HCT116 (cell line): ENCODE data around the gene CCDC138. TPM values are rescaled to one million over a fixed set of nuclear protein-coding genes. Genes with fewer than 3 reads are reported as not detected.

Experiments
- ATAC-seq: fragments of 200-7000 bp; cut with Tn5 transposase; 2 replicates; pipeline ENCODE4 v1.9.1; 2020; ENCODE audit warnings: mild to moderate bottlenecking, moderate library complexity
- BruUV-seq: library from RNA; stranded (reverse); fragments of 400-500 nt; replicated peaks from 2 replicates; lab custom pipeline; 2021; lab: Mats Ljungman, UMichigan
- CTCF ChIA-PET: fragments of 300-600 bp; sonication (Branson Sonifier 250); formaldehyde crosslinking; loops from one replicate; lab custom pipeline; 2021; ENCODE audit warnings: antibody characterized with exemption; lab: Charles Lee
- POLR2A ChIA-PET: fragments of 300-600, 350-600 bp; sonication (Branson Sonifier 250); formaldehyde crosslinking; loops from one replicate; lab custom pipeline; 2021; ENCODE audit warnings: antibody characterized with exemption; lab: Charles Lee
- RAD21 ChIA-PET, 2 experiments: fragments of 300-600 bp; sonication (Branson Sonifier 250); formaldehyde crosslinking; loops; one replicate each; lab custom pipeline; 2023; ENCODE audit warnings: low total read pairs in 2 of 2; ENCODE audit not compliant: uncharacterized antibody in 2 of 2, unreplicated experiment in 2 of 2, low non-redundant PET in 1 of 2; lab: Charles Lee
- DNase-seq: peaks from one replicate; pipeline ENCODE4 v3.0.0-alpha.2; 2010; ENCODE audit warnings: low read depth, low spot score
- H2AFZ ChIP-seq: fragments of 200-600 bp; shearing (Covaris generic), sonication (generic); 2 replicates; pipeline ENCODE4 v1.6.1; 2017; ENCODE audit warnings: low read depth, mixed run types, mixed read lengths, antibody characterized with exemption, low read length; ENCODE audit not compliant: poor library complexity, severe bottlenecking
- H3K27ac ChIP-seq: 2 replicates; pipeline ENCODE4 v1.5.1; 2012; ENCODE audit warnings: low read depth, low read length
- H3K27me3 ChIP-seq: fragments of 200-600 bp; sonication (generic); 2 replicates; pipeline ENCODE4 v1.6.1; 2016; ENCODE audit warnings: mixed run types, low read length, mixed read lengths; ENCODE audit not compliant: insufficient read depth
- H3K36me3 ChIP-seq, 2 experiments: fragments of 200-500 bp in 1 of 2; fragments of 200-600 bp in 1 of 2; sonication (Bioruptor generic) in 1 of 2; sonication (generic) in 1 of 2; 2 replicates each; pipeline versions ENCODE4 v1.5.1 to v1.6.1; 2014 to 2016; ENCODE audit warnings: low read length in 2 of 2, inconsistent platforms in 1 of 2, mixed read lengths in 1 of 2, mixed run types in 1 of 2; ENCODE audit not compliant: insufficient read depth in 2 of 2, control insufficient read depth in 1 of 2
- H3K4me1 ChIP-seq, 2 experiments: fragments of 200-600 bp in 1 of 2; sonication (generic) in 1 of 2; 2 replicates each; pipeline versions ENCODE4 v1.5.1 to v1.6.1; 2012 to 2017; ENCODE audit warnings: low read length in 2 of 2, inconsistent platforms in 1 of 2, mild to moderate bottlenecking in 1 of 2, mixed read lengths in 1 of 2, mixed run types in 1 of 2, moderate library complexity in 1 of 2; ENCODE audit not compliant: insufficient read depth in 2 of 2, control insufficient read depth in 1 of 2
- H3K4me2 ChIP-seq: fragments of 200-600 bp; sonication (generic); 2 replicates; pipeline ENCODE4 v1.6.1; 2017; ENCODE audit warnings: mixed run types, low read length, mixed read lengths
- H3K4me3 ChIP-seq, 2 experiments: fragments of 200-600 bp in 1 of 2; sonication (generic) in 1 of 2; replicated peaks in 1 of 2; 2 replicates each; pipeline ENCODE4 v1.5.1; 2011 to 2016; ENCODE audit warnings: low read length in 2 of 2, control low read depth in 1 of 2, low read depth in 1 of 2, mild to moderate bottlenecking in 1 of 2, mixed read lengths in 1 of 2, mixed run types in 1 of 2
- H3K79me2 ChIP-seq: fragments of 200-600 bp; sonication (generic); 2 replicates; pipeline ENCODE4 v1.6.1; 2017; ENCODE audit warnings: mild to moderate bottlenecking, mixed run types, low read length, moderate library complexity, mixed read lengths; ENCODE audit not compliant: insufficient read depth
- H3K9ac ChIP-seq: fragments of 200-600 bp; sonication (generic); 2 replicates; pipeline ENCODE4 v1.6.1; 2016; ENCODE audit warnings: low read length, mixed read lengths
- H3K9me2 ChIP-seq: fragments of 200-600 bp; sonication (generic), shearing (Covaris generic); 2 replicates; pipeline ENCODE4 v1.6.1; 2017; ENCODE audit warnings: mixed run types, mild to moderate bottlenecking, moderate library complexity; ENCODE audit not compliant: insufficient read depth
- H3K9me3 ChIP-seq, 2 experiments: fragments of 200-500 bp in 1 of 2; fragments of 200-600 bp in 1 of 2; sonication (Bioruptor generic) in 1 of 2; sonication (generic) in 1 of 2; 2 replicates each; pipeline ENCODE4 v1.6.1; 2014 to 2017; ENCODE audit warnings: low read length in 2 of 2, mixed read lengths in 2 of 2, inconsistent platforms in 1 of 2, low read depth in 1 of 2, mild to moderate bottlenecking in 1 of 2, mixed run types in 1 of 2, moderate library complexity in 1 of 2; ENCODE audit not compliant: control insufficient read depth in 1 of 2, insufficient read depth in 1 of 2
- H4K20me1 ChIP-seq: fragments of 200-600 bp; sonication (generic), shearing (Covaris generic); 2 replicates; pipeline ENCODE4 v1.6.1; 2017; ENCODE audit warnings: mixed run types, mild to moderate bottlenecking, moderate library complexity; ENCODE audit not compliant: insufficient read depth
- EGR1 ChIP-seq: IDR thresholded peaks from 2 replicates; pipeline ENCODE4 v1.6.1; 2012; ENCODE audit warnings: low read depth
- ELF1 ChIP-seq: IDR thresholded peaks from 2 replicates; pipeline ENCODE4 v1.6.1; 2012; ENCODE audit warnings: low read depth, borderline replicate concordance
- EZH2 ChIP-seq: fragments of 200-600 bp; sonication (generic); IDR thresholded peaks from 2 replicates; pipeline ENCODE4 v1.6.1; 2017; ENCODE audit warnings: antibody characterized with exemption, mixed run types
- EZH2phosphoT487 ChIP-seq: fragments of 200-600 bp; IDR thresholded peaks from 2 replicates; pipeline ENCODE4 v1.6.1; 2018; ENCODE audit warnings: antibody characterized with exemption, borderline replicate concordance
- MAX ChIP-seq: IDR thresholded peaks from 2 replicates; pipeline ENCODE4 v1.6.1; 2012
- RAD21 ChIP-seq: IDR thresholded peaks from 2 replicates; pipeline ENCODE4 v1.6.1; 2012; ENCODE audit warnings: low read depth, mild to moderate bottlenecking
- REST ChIP-seq: IDR thresholded peaks from 2 replicates; pipeline ENCODE4 v1.6.1; 2012; ENCODE audit warnings: low read depth
- SRF ChIP-seq: IDR thresholded peaks from 2 replicates; pipeline ENCODE4 v1.6.1; 2012; ENCODE audit warnings: low read depth
- YY1 ChIP-seq: IDR thresholded peaks from 2 replicates; pipeline ENCODE4 v1.6.1; 2011; ENCODE audit warnings: low read length, low read depth, moderate library complexity, mild to moderate bottlenecking; ENCODE audit not compliant: insufficient replicate concordance; ENCODE audit errors: extremely low read depth
- ZBTB33 ChIP-seq: IDR thresholded peaks from 2 replicates; pipeline ENCODE4 v1.6.1; 2011; ENCODE audit warnings: mild to moderate bottlenecking, low read length, moderate library complexity; ENCODE audit not compliant: insufficient replicate concordance; ENCODE audit errors: extremely low read depth
- ZFX ChIP-seq: fragments of 450-650 bp; IDR thresholded peaks from 2 replicates; pipeline ENCODE4 v1.6.1; 2017
- intact Hi-C: fragments of 100-400 bp; cut with micrococcal nuclease; formaldehyde crosslinking; loops from 2 replicates; pipeline ENCODE4 v1.10.0; 2022
- total RNA-seq: library from RNA; stranded (reverse); gene quantifications from one replicate; pipeline ENCODE4 v1.2.1, GENCODE V29; 2021; ENCODE audit not compliant: unreplicated experiment

CCDC138 gene
- total RNA-seq, 1 experiment from 2014 or later = 13.4 TPM

DNA sequence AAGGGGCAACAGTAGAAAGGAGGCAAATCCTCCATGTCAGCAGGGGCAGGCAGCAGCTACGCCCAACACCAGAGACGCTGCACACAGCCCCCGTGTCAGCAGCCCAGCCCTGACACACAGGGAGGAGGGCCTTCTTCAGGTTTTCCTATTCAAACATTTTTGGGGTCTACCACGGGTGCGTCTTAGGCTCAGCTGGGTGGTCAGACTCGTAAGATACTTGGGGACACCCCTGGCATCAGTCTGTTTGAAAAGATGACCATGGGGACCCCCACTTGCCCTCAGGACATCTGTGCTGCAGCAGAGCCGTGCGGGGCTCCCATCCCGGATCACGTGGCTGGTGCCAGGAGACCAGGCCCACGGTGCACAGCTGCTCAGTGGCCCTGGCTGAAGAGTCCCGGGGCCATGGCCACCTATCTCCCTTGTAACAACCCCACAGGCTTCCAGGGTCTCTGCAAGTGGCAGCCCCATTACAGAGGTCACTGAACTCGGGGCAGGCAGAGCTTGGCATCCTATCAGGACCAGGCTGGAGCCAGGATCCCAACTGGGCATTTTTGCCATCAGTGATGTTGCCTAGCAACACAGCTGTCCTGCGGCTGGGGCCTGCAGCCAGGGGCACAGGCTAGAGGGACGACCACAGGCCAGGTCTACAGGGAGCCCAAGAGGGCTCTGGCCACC, 120.0 kb downstream of the CCDC138 start:
- H2AFZ ChIP-seq = no peak overlapping the region
- no peak for DNase-seq
- H3K27me3 ChIP-seq = no peaks in the 10 kb centered on the region
- RAD21 ChIA-PET = no interaction called here
- TF ChIP-seq ELF1 (no peak), EZH2phosphoT487 (no peak), RAD21 (no peak), REST (no peak), EGR1 (no peak), ZFX (no peak), EZH2 (no peak), SRF (no peak), ZBTB33 (no peak), YY1 (no peak), MAX (no peak)
- TF ChIP-seq, all 23 proteins: peak for 0
- Histone ChIP-seq H3K4me3 (no peak overlapping the region), H3K4me2 (no peak overlapping the region), H3K9me3 (no peaks in the 10 kb centered on the region), H3K79me2 (no peaks in the 10 kb centered on the region), H4K20me1 (no peaks in the 10 kb centered on the region), H3K27ac (no peak overlapping the region), H3K9me2 (no peaks in the 10 kb centered on the region), H3K9ac (no peak overlapping the region), H3K4me1 (no peaks in the 10 kb centered on the region), H3K36me3 (no peaks in the 10 kb centered on the region)
- POLR2A ChIA-PET = no interaction called here
- CTCF ChIA-PET = no interaction called here
- intact Hi-C loops = no loop called here
- BruUV-seq = no TSS peak
- no peak for ATAC-seq
